Esophagus muscularis mucosa (tissue), 4 donors: Measurements from ENCODE around the gene ZNF138. TPM values are rescaled to one million over a fixed set of nuclear protein-coding genes. Genes with fewer than 3 reads are reported as not detected.
"Not testable (repeated sequence)": the region's sequence is repeated elsewhere in the genome, so short reads cannot be mapped to it uniquely, and the experiment has no call there.

ENCODE experiments used
- DNase-seq: peaks from one replicate; pipeline ENCODE4 v3.0.0-alpha.2; 2017; ENCODE audit errors: extremely low spot score
- H3K27ac ChIP-seq, 4 donors: fragments of 200-600 bp; sonication (generic); replicated peaks in 1 of 4; 1 replicate in 3 of 4; 2 replicates in 1 of 4; pipeline ENCODE4 v1.5.1; 2016 to 2019; ENCODE audit warnings: mild to moderate bottlenecking in 1 of 4
- H3K27me3 ChIP-seq, 4 donors: fragments of 200-600 bp; sonication (generic); one replicate each; pipeline versions ENCODE4 v1.5.1 to v1.6.0; 2016 to 2019
- H3K36me3 ChIP-seq, 4 donors: fragments of 200-600 bp; sonication (generic); one replicate each; pipeline ENCODE4 v1.5.1; 2016 to 2019
- H3K4me1 ChIP-seq, 4 donors: fragments of 200-600 bp; sonication (generic); one replicate each; pipeline ENCODE4 v1.5.1; 2016 to 2019
- H3K4me3 ChIP-seq, 4 donors: fragments of 200-600 bp; sonication (generic); 1 replicate in 2 of 4; 2 replicates in 2 of 4; pipeline ENCODE4 v1.5.1; 2016 to 2019; ENCODE audit warnings: mild to moderate bottlenecking in 4 of 4, moderate library complexity in 1 of 4
- H3K9me3 ChIP-seq, 4 donors: fragments of 200-600 bp; sonication (generic); 1 replicate in 3 of 4; 2 replicates in 1 of 4; pipeline ENCODE4 v1.5.1; 2016 to 2019
- EP300 ChIP-seq: sonication (generic); formaldehyde crosslinking; IDR thresholded peaks from one replicate; pipeline ENCODE4 v1.6.1; 2017; ENCODE audit warnings: antibody characterized with exemption
- POLR2A ChIP-seq: fragments of 450-650 bp; IDR thresholded peaks from one replicate; pipeline ENCODE4 v1.6.1; 2017; ENCODE audit warnings: antibody characterized with exemption, moderate library complexity, mild to moderate bottlenecking, low read depth
- POLR2AphosphoS5 ChIP-seq, 2 donors: sonication (generic); formaldehyde crosslinking; IDR thresholded peaks; one replicate each; pipeline ENCODE4 v1.6.1; 2017; ENCODE audit warnings: antibody characterized with exemption in 2 of 2
- WGBS: methylation state at CpG from one replicate; pipeline ENCODE4 v1.1.5; 2018; 5-methylcytosine and 5-hydroxymethylcytosine counted together
- intact Hi-C: fragments of 100-400 bp; cut with DNase I; formaldehyde crosslinking; loops from one replicate; pipeline ENCODE4 v1.15.1; 2023
- total RNA-seq, 4 donors: library from RNA; depleted of rRNA; stranded (reverse); fragments of >200 nt; gene quantifications; one replicate each; pipeline versions ENCODE4 v1.1.0 to v1.2.1, GENCODE V29; 2016
- TF ChIP-seq, protein P1 (sequence below), 3 experiments: fragments of 200-600 bp in 2 of 3; fragments of 450-650 bp in 1 of 3; sonication (generic) in 2 of 3; IDR thresholded peaks; one replicate each; pipeline ENCODE4 v1.5.1; 2017 to 2019; ENCODE audit warnings: antibody characterized with exemption in 3 of 3, mild to moderate bottlenecking in 2 of 3, moderate library complexity in 1 of 3

Gene ZNF138
- total RNA-seq, 4 donors from 2014 or later: 3.5 to 10.0 (median 5.2) TPM

DNA sequence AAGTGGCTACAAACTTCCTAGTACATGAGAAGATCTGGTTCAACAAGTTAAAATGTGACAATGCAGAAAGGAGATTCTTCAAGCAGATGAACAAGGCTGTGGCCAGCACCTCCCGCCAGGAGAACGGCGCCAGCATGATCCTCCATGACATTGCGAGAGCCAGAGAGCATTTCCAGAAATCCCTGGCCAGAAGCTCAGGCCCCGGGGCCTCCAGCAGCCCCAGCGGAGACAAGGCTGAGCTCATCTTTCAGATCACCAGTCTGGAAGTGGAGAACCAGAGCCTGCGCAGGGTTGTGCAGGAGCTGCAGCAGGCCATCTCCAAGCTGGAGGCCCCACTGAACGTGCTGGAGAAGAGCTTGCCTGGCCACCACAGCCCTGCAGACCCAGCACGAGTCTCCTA lies 68.8 kb downstream of the ZNF138 start:
- 99% methylated on average over 8 of the region's 9 CpGs for WGBS
- no peaks in the 10 kb centered on the region for H3K27me3 ChIP-seq
- no peaks in the 10 kb centered on the region for H3K36me3 ChIP-seq
- H3K27ac ChIP-seq: no peak overlapping the region
- H3K4me3 ChIP-seq: no peak overlapping the region
- DNase-seq: no peak
- no peaks in the 10 kb centered on the region for H3K4me1 ChIP-seq
- no peaks in the 10 kb centered on the region for H3K9me3 ChIP-seq
- TF ChIP-seq, protein P1, sequence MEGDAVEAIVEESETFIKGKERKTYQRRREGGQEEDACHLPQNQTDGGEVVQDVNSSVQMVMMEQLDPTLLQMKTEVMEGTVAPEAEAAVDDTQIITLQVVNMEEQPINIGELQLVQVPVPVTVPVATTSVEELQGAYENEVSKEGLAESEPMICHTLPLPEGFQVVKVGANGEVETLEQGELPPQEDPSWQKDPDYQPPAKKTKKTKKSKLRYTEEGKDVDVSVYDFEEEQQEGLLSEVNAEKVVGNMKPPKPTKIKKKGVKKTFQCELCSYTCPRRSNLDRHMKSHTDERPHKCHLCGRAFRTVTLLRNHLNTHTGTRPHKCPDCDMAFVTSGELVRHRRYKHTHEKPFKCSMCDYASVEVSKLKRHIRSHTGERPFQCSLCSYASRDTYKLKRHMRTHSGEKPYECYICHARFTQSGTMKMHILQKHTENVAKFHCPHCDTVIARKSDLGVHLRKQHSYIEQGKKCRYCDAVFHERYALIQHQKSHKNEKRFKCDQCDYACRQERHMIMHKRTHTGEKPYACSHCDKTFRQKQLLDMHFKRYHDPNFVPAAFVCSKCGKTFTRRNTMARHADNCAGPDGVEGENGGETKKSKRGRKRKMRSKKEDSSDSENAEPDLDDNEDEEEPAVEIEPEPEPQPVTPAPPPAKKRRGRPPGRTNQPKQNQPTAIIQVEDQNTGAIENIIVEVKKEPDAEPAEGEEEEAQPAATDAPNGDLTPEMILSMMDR (IDR thresholded peaks at IDR 0.05): no peak
- no peak for TF ChIP-seq POLR2A
- no peak for TF ChIP-seq POLR2AphosphoS5 (IDR thresholded peaks at IDR 0.05)
- TF ChIP-seq EP300: no peak
- intact Hi-C loops: no loop called here

DNA sequence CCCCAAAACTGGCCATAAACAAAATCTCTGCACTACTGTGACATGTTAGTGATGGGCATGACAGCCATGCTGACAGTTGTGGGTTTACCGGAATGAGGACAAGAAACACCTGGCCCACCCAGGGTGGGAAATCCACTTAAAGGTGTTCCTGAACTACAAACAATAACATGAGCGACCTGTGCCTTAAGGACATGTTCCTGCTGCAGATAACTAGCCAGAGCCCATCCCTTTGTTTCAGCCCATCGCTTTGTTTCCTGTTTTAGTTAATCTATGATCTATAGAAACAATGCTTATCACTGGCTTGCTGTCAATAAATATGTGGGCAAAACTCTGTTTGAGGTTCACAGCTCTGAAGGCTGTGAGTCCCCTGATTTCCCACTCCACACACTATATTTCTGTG lies 69.3 kb downstream of the ZNF138 start:
- 95% methylated on average over 3 of the region's 3 CpGs for WGBS
- H3K27me3 ChIP-seq, DNase-seq, H3K4me3 ChIP-seq, H3K9me3 ChIP-seq, H3K4me1 ChIP-seq, H3K36me3 ChIP-seq, H3K27ac ChIP-seq, intact Hi-C loops: not testable (repeated sequence)

GRCh38 chr7:64863969-64864368 lies 69.7 kb downstream of the ZNF138 start:
- Histone ChIP-seq H3K36me3 (no peaks in the 10 kb centered on the region), H3K4me1 (no peaks in the 10 kb centered on the region), H3K27me3 (no peaks in the 10 kb centered on the region), H3K9me3 (no peaks in the 10 kb centered on the region), H3K27ac (no peak overlapping the region), H3K4me3 (no peak overlapping the region)
- TF ChIP-seq, protein P1 (IDR thresholded peaks at IDR 0.05): no peak
- TF ChIP-seq POLR2A (no peak), POLR2AphosphoS5 (IDR thresholded peaks at IDR 0.05) (no peak), EP300 (no peak)
- intact Hi-C loops: no loop called here
- WGBS: 64% methylated on average over 7 of the region's 7 CpGs
- DNase-seq: no peak

- Histone ChIP-seq H3K4me3 (no peak overlapping the region), H3K27me3 (peaks cover 0 to 7% (median 0%) of the 10 kb centered on the region in 4 donors), H3K36me3 (no peaks in the 10 kb centered on the region), H3K27ac (no peak overlapping the region), H3K9me3 (no peaks in the 10 kb centered on the region), H3K4me1 (no peaks in the 10 kb centered on the region)
- TF ChIP-seq POLR2A (no peak), EP300 (no peak), POLR2AphosphoS5 (IDR thresholded peaks at IDR 0.05) (no peak)
- TF ChIP-seq, protein P1 (IDR thresholded peaks at IDR 0.05): no peak
- intact Hi-C loops: no loop called here
- peak; percentile 60 for DNase-seq
- 93% methylated on average over 17 of the region's 18 CpGs for WGBS
These were observed 73.7 kb downstream of the ZNF138 start for GRCh38 chr7:64867863-64868440.

GRCh38 chr7:64868499-64868898 lies 74.3 kb downstream of the ZNF138 start:
- Histone ChIP-seq H3K9me3 (no peaks in the 10 kb centered on the region), H3K27me3 (peaks cover 0 to 7% (median 0%) of the 10 kb centered on the region in 4 donors), H3K4me3 (no peak overlapping the region), H3K4me1 (no peaks in the 10 kb centered on the region), H3K27ac (no peak overlapping the region), H3K36me3 (no peaks in the 10 kb centered on the region)
- TF ChIP-seq POLR2A (no peak), EP300 (no peak)
- WGBS: 88% methylated on average over 11 of the region's 11 CpGs
- no peak for DNase-seq
- intact Hi-C loops: no loop called here
